NCI-H510A (cell line): Measurements from ENCODE around the gene MDFI.
"Not testable (repeated sequence)": the region's sequence is repeated elsewhere in the genome, so short reads cannot be mapped to it uniquely, and the experiment has no call there.

ENCODE experiments used
- DNase-seq: peaks from one replicate; lab custom pipeline; 2025; lab: John Stamatoyannopoulos, UW

MDFI gene

DNA sequence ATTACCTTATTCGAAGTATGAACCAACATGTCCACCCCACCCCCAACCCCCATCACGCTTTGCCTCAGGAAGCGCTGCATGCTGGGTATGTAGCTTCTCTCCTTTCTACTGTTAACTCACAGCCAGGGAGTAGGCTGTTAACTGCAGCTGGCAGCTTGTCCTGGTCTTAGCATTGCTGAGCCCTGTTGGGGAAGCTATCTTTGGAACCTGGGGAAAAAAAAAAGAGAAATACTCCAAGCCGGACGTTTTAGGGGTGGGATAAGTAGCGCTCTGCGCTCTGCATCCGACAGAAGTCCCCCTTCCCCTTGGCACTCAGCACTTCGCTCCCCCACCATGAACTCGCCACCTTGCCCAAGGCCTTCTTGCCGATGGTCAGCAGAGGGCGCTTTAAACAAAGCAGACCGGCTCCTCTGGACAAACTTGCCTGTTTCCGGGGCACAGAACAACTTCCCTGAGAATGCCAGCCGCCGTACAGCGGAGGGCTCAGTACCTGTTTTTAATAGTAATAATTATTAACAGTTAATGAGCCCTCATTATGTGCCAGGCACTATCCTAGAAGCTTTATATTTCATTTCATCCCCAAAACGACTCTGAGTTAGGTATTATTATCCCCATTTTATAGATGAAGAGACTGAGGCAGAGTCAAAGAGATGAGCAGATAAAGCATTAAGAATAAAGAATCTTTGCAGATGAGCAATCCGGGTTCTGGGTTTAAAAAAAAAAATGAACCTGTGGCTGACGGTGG lies 35.2 kb upstream of the MDFI start:
- peak; percentile 79 for DNase-seq

DNA sequence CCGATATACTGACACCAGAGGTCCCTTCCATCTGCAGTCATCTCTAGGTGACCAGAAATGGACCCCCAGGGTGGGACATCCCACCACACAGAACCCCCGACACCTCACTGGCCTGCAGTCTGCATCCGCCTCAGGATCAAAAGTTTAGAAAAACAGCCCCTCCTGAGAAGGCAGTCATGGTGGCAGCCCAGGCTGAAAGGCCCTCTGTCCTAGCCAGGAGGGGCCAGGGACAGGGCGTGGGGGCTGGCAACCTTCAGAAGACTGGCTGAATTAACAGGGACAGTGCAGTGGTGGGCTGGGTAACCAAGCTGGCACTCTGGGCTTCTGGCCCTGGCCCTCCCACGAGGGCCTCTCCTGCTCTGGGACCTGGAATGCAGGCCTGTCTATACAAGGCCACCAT lies 34.3 kb upstream of the MDFI start:
- no peak for DNase-seq

DNA sequence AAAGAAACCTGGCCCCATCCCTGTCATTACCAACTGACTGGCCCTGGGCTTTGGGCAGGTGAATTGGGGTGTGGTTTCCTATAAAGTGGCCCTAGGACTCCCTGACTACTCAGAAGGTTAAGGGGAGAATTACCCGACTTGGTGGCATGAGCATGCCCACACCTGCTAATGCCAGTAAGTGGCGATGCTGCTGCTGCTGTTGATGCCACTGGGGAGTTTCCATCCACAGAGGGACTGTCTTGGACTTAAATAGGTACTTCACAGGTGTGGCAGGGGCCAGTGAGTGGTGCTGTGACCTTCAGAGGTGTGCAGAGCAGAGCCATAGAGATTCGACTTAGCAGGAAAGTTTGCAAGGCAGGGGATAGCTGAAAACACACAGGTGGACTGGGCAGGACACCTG lies 32.6 kb upstream of the MDFI start:
- DNase-seq, result no peak

DNA sequence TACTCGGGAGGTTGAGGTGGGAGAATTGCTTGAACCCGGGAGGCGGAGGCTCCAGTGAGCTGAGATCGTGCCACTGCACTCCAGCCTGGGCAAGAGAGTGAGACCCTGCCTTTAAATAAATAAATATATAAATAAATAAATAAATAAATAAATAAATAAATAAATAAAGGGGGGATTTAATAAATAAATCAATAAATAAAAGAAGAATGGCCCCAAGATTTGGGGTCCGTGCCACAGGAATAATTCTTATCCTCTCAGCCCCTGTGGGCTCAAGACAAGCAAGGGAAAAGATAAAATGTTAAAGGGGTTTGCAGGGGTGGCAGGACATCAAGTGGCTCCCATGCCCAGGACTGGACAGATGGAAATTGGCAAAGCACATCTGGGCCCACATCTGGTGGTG lies 31.2 kb upstream of the MDFI start:
- no peak for DNase-seq

DNA sequence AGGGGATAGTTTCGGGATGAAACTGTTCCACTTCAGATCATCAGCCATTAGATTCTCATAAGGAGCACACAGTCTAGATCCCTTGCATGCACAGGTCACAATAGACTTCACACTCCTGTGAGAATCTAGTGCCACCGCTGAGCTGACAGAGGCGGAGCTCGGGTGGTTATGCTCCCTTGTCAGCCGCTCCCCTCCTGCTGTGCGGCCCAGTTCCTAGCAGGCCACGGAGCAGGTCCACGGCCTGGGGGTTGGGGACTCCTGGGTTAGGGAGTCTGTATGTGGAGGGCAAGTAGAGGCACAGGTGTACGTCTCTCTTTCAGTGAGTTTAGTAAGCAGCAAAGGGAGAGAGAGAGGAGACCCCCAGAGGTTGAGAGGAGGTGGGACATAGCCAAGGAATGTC lies 30.5 kb upstream of the MDFI start:
- no peak for DNase-seq

DNA sequence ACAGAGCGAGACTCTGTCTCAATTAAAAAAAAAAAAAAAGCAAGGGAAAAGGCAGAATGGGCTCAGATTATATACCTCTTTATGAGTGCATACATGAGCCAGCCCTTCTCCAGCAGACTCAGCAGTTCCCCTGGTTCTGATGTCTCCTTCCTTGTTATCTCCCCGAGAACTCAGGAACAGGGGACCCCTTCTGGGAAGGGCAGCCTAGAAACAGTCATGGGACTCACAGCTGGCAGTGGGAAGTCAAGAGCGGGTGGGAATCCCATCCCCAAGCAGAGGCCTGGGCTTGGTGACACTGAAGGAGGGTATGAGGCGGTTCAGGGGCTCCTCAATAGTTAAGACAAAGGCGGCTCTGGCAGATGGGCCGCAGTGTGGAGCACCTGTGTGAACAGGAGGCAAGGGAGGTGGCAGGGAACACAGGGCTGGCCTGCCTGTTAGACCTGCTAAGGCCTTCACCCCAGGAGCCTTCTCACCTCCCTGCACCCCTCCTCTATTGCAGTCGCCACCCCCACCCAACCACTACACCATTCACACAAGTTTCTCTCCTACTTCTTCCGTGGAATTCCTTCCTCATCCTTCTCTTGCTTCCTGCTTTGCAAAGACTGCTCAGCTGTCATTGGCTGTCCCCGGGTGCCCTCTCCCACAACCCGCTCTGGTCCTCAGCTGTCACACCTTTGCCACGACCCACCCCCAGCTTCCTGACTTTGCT lies 29.7 kb upstream of the MDFI start:
- DNase-seq, result no peak

DNA sequence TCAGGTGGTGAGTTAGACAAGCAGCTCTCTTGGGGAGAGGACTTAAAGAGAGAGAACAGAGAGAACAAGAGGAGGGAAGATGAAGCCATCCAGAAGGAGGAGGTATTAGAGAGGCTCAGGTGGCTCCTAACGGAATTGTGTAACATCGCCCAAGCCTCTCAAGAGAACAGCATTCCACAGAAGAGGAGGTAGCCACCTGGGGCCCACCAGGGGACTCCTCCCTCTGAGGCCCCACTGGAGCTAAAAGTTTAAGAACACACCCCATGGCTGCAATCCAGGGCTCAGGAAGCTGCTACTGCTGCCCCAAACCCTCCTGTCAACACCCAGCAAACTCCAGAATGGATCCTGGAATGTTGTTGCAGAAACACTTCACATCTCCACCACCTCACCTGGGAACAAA lies 23.6 kb upstream of the MDFI start:
- DNase-seq, result no peak

DNA sequence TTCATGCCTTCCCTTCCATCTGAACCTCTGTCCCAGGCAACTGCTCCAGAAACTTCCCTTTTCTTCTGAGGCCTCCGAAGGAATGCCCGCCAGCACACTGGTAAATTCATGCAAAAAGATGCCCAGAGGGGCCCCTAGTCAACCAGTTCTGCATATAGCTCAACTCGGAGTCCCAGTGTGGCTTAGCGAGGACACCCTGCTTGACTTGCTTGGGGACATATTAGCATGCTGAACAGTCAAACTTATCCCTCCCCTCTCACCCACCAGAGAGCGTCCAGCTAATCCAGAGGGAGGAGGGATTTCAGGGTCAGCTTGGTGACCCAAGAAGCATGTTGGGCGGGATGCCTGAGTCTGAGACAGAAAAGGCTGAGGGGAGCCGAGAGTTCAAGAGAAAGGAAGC lies 23.0 kb upstream of the MDFI start:
- no peak for DNase-seq

DNA sequence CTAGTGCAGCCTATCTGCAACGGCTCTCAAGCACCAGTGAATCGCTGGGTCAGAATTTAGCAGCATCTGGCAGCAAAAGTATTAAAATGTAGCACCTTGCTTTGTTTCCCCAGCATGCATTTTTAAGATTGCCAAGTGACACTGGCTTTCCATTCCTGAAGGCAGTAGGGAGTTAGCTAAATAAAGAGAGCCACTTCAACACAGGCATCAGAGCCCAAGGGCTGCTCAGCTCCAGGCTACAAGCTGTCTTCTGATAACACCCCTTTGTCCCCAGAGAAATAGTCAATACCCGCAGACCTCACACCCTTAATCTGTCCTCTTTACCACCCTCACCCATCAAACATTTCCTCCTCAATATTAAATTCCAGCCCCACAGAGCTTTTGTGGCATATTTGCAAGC lies 19.7 kb upstream of the MDFI start:
- no peak for DNase-seq

DNA sequence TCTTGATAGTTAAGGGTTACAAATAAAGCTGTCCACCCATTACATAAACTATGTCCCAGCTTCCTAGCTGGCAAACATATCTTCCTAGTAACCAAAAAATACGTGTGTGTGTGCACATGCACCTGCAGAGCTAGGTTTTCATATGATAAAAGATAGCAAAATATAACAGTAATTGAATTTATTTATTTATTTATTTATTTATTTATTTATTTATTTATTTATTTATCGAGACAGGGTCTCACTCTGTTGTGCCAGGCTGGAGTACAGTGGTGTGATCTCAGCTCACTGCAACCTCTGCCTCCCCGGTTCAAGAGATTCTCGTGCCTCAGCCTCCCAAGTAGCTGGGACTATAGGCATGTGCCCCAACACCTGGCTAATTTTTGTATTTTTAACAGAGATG lies 19.1 kb upstream of the MDFI start:
- not testable (repeated sequence) for DNase-seq

DNA sequence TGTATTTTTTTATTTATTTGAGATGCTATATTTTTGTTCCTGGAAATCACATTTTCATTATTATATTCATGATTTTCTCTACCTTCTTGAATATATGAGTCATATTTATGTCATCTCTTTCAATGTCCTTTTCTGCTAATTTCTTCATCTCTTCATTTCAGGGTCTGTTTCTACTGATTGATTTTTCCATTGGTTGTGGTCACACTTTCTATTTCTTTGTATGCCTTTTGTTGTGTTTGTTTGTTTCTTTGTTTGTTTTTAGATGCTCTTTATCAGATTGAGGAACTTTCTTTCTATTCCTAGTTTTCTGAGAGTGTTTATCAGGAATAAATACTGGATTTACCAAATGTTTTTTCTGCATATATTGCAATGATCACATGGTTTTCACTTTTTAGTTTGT lies 16.9 kb upstream of the MDFI start:
- DNase-seq, result no peak

DNA sequence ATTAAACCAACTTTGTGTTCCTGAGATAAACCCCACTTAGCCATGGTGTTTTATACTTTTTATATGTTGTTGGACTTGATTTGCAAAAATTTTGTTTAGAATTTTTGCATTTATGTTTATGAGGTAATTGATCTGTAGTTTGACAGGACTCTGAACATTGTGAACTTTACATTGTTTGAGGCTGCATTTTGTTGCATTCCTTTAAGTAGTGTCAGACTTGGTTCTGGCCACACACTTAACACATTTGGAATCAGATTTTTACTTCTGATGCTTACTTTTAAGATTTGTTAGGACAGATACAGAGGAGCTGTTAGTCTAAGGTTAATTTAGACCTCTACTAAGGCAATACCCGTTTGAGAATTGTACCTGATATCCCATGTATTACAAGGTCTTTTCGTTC lies 16.5 kb upstream of the MDFI start:
- no peak for DNase-seq

DNA sequence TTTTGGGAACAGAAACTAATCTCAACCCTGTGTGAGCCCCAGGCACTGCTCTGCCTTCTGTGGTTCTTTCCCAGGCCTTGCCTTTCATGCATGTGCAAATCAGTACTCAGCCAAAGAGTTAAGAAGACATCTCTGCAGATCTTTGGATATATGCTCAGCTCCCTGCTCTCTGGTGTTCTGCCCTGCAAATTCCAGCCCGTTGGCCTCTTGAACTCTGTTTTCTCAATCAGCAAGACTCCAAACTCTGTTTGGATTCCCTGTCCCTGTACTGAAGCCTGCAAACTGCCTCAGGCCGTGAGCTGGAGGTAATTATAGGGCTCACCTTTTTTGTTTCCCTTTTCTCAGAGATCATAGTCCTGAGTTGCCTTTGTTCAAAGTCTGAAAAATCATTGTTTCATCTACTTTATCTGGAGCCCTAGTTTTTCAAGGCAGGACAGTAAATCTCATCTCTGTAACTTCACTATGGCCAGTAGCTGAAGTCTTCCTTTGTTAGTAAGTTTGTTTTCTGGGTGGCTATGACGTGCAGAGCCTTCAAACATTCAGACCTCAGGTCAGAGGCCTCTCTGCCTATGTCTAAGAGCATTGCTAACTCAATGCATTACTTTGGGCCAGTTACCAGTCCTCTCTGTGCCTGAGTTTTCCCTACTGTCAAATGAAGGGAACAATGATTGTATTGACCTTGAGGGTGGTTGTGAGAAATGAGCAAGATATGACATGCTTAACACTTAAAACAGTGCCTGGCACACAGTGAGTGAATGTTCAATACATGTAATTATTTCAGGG lies 15.9 kb upstream of the MDFI start:
- DNase-seq, result no peak

DNA sequence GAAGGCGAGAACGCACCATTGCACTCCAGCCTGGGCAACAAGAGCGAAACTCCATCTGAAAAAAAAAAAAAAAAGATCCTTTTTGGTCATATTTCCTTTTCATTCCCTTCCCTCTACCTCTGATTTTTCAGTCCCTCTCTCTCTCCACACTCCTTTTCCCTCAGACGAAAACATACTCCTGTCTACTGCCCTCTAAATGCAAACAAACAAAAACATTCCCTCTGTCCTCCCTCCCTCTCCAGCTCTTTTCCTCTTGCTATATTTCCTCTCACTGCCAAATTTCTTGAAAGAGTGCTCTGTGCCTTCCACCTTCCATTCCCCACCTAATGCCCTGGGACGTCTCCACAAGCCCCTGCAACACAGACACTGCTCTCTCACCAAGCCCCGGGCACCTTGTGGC lies 14.9 kb upstream of the MDFI start:
- no peak for DNase-seq

DNA sequence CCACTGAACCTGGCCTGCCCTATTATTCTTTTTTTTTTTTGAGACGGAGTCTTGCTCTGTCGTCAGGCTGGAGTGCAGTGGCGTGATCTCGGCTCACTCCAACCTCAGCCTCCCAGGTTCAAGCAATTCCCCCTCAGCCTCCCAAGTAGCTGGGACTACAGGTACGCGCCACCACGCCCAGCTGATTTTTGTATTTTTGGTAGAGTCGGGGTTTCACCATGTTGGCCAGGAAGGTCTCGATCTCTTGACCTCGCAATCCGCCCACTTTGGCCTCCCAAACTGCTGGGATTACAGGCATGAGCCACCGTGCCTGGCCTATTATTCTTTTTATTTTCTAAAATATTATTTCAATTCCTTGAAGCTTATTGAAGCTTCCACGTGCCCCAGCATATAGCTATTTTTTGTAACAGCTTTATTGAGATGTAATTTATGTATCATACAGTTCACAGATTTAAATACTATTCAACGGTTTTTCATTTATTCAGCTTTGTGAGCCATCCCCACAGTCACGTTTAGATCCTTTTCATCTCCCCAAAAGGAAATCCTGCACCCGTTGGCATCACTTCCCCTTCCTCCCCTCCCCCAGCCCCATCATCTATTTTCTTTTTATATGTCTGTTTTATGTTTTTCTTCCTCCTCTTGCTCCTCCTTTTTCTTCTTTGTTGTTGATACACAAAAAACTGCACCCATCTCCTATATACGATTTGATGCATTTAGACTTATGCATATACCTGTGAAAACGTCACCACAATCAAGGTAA lies 13.5 kb upstream of the MDFI start:
- no peak for DNase-seq

DNA sequence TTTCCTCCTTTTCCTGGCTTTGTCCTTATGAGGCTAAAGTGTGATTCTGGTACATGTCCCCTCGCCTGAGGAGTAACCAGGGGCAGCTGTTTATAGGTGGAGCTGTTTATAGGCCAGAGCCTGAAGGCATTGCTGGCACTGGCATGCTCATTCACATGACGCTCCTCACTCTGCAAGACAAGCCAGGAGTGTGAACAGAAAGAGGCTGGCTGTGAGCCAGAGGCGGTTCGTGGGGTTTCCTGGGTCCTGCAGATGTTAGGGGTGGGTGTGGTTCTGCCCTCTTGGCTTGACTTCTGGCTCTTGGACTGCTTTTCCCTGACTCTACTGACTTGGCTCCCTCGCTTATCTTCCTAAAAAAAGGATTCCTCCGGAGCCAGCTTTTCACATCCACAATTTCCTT lies 12.8 kb upstream of the MDFI start:
- no peak for DNase-seq

DNA sequence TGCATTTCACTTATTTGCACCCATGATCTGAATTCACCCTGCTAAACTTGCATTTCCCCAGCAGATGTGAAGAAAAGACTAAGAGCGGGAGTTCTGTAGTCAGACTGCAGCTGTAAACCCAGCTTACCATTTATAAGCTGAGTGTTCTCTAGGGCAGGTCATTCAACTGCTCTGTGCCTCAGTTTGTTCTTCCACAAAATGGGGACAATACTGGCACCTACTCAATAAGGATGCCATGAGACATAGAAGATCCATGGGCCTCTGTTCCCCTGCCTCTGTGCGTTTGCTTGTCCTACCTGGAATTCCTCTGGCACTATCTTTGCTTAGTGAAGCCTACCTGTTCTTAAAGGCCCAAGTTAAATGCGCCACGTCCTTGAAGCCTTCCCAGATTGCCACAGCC lies 12.2 kb upstream of the MDFI start:
- no peak for DNase-seq

DNA sequence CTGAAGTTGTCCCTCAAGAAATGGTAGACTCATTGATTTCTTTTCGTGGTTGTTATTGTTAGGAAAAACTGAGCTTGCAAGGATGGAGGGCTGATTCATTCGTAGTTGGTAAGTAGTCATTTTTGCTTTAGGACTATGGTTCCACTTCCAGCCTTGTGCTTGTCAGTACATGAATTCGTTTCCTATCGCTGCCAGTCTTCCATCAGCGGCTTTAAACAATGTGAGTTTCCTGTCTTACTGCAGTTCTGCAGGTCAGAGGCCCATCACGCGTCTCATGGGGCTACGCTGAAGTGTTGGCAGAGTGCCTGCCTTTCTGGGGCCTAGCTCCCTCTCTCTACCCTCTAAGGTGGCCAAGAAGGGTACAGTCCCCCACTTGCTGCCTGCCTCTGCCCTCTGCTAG lies 11.4 kb upstream of the MDFI start:
- no peak for DNase-seq

DNA sequence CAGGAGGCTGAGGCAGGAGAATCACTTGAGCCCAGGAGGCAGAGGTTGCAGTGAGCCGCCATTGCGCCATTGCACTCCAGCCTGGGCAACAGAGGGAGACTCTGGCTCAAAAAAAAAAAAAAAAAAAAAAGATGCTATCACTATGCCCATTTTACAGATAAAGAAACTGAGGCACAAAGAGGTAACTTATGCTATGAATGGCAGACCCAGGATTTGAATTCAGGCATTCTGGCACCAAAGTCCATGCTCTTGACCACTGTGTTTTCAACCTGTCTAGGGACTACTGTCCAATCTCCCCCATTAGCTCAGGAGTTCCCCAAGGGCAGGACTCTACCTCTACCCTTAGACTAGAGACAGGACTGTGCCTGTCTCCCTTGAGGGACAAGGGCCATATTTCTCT lies 9.1 kb upstream of the MDFI start:
- no peak for DNase-seq

DNA sequence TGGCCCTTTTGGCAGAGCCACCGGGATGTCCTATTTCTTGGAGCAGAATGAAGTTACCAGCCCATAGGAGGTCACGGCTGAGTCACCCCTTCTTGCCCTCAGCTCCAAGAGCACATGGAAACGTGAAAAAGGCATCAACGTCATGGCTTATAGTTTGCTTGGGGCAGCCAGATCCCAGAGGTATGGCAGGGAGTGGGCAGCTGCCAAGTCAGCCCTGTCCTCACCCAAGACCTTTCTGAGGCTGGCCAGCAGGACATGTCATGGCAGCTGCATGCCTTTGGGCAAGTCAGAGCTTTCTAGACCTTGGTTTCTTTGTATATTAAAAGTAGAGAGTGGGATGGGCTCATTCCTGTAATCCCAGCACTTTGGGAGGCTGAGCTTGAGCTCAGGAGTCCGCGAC lies 8.2 kb upstream of the MDFI start:
- no peak for DNase-seq

DNA sequence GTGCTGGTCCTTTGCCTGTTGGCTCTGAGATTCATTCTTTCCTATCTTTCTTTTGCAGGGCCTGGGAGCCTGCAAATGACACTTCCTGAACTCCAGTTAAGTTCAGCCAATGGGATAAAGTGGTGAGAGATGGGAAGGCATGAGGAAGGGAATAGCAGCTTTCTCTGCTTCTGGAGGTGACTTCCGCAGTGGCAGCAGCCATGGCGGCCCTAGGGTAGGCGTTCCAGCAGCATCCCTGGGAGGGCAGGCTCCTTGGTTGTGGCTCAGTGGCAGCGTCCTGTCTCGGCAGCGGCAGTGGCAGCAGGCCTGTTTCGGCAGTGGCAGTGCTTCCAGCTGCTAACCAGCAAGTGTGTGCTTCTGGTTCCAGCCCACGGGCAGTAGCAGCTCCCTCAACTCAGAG lies 7.3 kb upstream of the MDFI start:
- no peak for DNase-seq

DNA sequence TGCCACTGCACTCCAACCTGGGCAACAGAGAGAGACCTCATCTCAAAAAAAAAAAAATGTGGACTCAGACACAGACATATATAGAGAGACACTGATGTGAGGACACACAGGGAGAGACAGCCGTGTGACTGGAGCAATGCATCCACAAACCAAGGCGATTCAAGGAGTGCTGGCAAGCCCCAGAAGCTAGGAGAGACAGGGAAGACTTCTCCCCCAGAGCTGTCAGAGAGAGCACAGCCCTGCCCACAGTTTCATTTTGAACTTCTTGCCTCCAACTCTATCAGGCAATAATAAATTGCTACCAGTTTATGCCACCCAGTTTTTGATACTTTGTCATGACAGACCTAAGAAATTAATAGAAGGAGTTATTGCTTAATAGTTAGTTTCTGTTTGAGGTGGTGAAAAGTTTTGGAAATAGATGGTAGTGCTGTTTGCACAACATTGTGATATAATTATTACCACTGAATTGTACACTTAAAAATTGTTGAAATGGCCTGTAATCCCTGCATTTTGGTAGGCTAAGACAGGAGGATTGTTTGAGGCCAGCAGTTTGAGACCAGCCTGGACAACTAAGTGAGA lies 5.1 kb upstream of the MDFI start:
- DNase-seq, result no peak
